ENCODE results near the gene TYROBP.

GRCh38 chr19:35901055-35901644 lies 6.9 kb downstream of the TYROBP start:
- TF ChIP-seq, protein P1, sequence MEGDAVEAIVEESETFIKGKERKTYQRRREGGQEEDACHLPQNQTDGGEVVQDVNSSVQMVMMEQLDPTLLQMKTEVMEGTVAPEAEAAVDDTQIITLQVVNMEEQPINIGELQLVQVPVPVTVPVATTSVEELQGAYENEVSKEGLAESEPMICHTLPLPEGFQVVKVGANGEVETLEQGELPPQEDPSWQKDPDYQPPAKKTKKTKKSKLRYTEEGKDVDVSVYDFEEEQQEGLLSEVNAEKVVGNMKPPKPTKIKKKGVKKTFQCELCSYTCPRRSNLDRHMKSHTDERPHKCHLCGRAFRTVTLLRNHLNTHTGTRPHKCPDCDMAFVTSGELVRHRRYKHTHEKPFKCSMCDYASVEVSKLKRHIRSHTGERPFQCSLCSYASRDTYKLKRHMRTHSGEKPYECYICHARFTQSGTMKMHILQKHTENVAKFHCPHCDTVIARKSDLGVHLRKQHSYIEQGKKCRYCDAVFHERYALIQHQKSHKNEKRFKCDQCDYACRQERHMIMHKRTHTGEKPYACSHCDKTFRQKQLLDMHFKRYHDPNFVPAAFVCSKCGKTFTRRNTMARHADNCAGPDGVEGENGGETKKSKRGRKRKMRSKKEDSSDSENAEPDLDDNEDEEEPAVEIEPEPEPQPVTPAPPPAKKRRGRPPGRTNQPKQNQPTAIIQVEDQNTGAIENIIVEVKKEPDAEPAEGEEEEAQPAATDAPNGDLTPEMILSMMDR (IDR thresholded peaks at IDR 0.05 in 8 of 11, conservative IDR thresholded peaks at IDR 0.05 in 3 of 11), result no peak
- TF ChIP-seq POLR2A (IDR thresholded peaks at IDR 0.05) (no peak), POLR2AphosphoS5 (IDR thresholded peaks at IDR 0.05) (no peak)

All from spleen (tissue), 7 donors.